HEK293T (cell line): ENCODE measurements around the gene IGFBP6.

Source experiments
- BHLHE40 ChIP-seq: fragments of 450-650 bp; IDR thresholded peaks from 2 replicates; pipeline ENCODE4 v1.6.1; 2016; ENCODE audit warnings: mild to moderate bottlenecking, moderate library complexity, borderline replicate concordance
- HDGF ChIP-seq: fragments of 450-650 bp; IDR thresholded peaks from 2 replicates; pipeline ENCODE4 v1.6.1; 2017; ENCODE audit warnings: antibody characterized with exemption, borderline replicate concordance
- NFRKB ChIP-seq: fragments of 450-650 bp; IDR thresholded peaks from 2 replicates; pipeline ENCODE4 v1.6.1; 2016; ENCODE audit warnings: mild to moderate bottlenecking, moderate library complexity
- TARDBP ChIP-seq: fragments of 450-650 bp; IDR thresholded peaks from 2 replicates; pipeline ENCODE4 v1.6.1; 2016

- no peak for TF ChIP-seq TARDBP
- no peak for TF ChIP-seq BHLHE40
- TF ChIP-seq HDGF: no peak
- TF ChIP-seq NFRKB: no peak
These were observed 14.8 kb upstream of the IGFBP6 start for GRCh38 chr12:53082637-53083175.
